ENCODE results near the gene GPR27.

GPR27 gene

GRCh38 chr3:71753701-71754609 is at the start of gene GPR27:
GPR27 (plus strand) TSS chr3:71753855; CDS start chr3:71754050, 195 bp downstream.
- DNase-seq: no peak

GRCh38 chr3:71704915-71705314 is 48.7 kb upstream of the GPR27 start:
- DNase-seq: no peak

GRCh38 chr3:71705681-71706080 is 48.0 kb upstream of the GPR27 start:
- DNase-seq: no peak

- DNase-seq: no peak
These were observed 46.1 kb upstream of the GPR27 start for GRCh38 chr3:71707595-71707994.

- no peak for DNase-seq
These were observed 45.1 kb upstream of the GPR27 start for GRCh38 chr3:71708476-71709105.

GRCh38 chr3:71709908-71710511 is 43.6 kb upstream of the GPR27 start:
- DNase-seq: peak; percentile 59

GRCh38 chr3:71710906-71711494 is 42.7 kb upstream of the GPR27 start:
- peak; percentile 45 for DNase-seq

- DNase-seq: peak; percentile 87
These were observed 40.6 kb upstream of the GPR27 start for GRCh38 chr3:71713041-71713440.

GRCh38 chr3:71714595-71714994 is 39.1 kb upstream of the GPR27 start:
- DNase-seq: no peak

- no peak for DNase-seq
These were observed 35.6 kb upstream of the GPR27 start for GRCh38 chr3:71718072-71718471.

- no peak for DNase-seq
These were observed 32.7 kb upstream of the GPR27 start for GRCh38 chr3:71721002-71721401.

- DNase-seq: no peak
These were observed 32.0 kb upstream of the GPR27 start for GRCh38 chr3:71721651-71722157.

GRCh38 chr3:71722693-71723092 is 31.0 kb upstream of the GPR27 start:
- DNase-seq: no peak

GRCh38 chr3:71723452-71724170 is 30.0 kb upstream of the GPR27 start:
- DNase-seq: peak; percentile 63

- DNase-seq: no peak
These were observed 29.5 kb upstream of the GPR27 start for GRCh38 chr3:71724171-71724453.

GRCh38 chr3:71724584-71725270 is 28.9 kb upstream of the GPR27 start:
- peak; percentile 11 for DNase-seq

GRCh38 chr3:71725271-71725991 is 28.2 kb upstream of the GPR27 start, which contains the start of gene EIF4E3:
EIF4E3 (minus strand) TSS chr3:71725402; CDS start chr3:71725367, 35 bp downstream.
- no peak for DNase-seq

- DNase-seq: no peak
These were observed 27.5 kb upstream of the GPR27 start for GRCh38 chr3:71726146-71726545.

- no peak for DNase-seq
These were observed 24.9 kb upstream of the GPR27 start for GRCh38 chr3:71728632-71729342.

GRCh38 chr3:71732637-71733036 is 21.0 kb upstream of the GPR27 start:
- DNase-seq: no peak

- no peak for DNase-seq
These were observed 20.3 kb upstream of the GPR27 start for GRCh38 chr3:71733319-71733718.

Data from NCI-H2029 (cell line).